A549 (cell line): ENCODE results near the gene NEK7. TPM values are rescaled to one million over a fixed set of nuclear protein-coding genes. Genes with fewer than 3 reads are reported as not detected.

Source experiments
- ATAC-seq, 2 experiments: fragments of 200-7000 bp in 1 of 2; fragments of >200 bp in 1 of 2; cut with Nextera tagmentation in 1 of 2; cut with Tn5 transposase in 1 of 2; 3 replicates each; pipeline versions ENCODE4 v1.8.0 to v1.9.1; 2018 to 2020; ENCODE audit warnings: mild to moderate bottlenecking in 1 of 2, moderate library complexity in 1 of 2
- CTCF ChIA-PET: fragments of 300-600 bp; sonication (Branson Sonifier 250); formaldehyde crosslinking; extraction: SDS; loops from one replicate; lab custom pipeline; 2021; ENCODE audit warnings: antibody characterized with exemption, inconsistent platforms; lab: Yijun Ruan, JAX
- POLR2A ChIA-PET: fragments of 350-600 bp; formaldehyde crosslinking; extraction: SDS; loops from one replicate; lab custom pipeline; 2021; ENCODE audit warnings: antibody characterized with exemption, inconsistent platforms; lab: Yijun Ruan, JAX
- DNase-seq, 2 experiments: peaks; one replicate each; pipeline versions ENCODE4 v3.0.0 to v3.0.0-alpha.2; 2011 to 2016; ENCODE audit warnings: low read depth in 1 of 2, low spot score in 1 of 2
- FAIRE-seq: peaks from 2 replicates; lab custom pipeline; 2011; peaks lifted over from hg19 to GRCh38; lab: Jason Lieb, UNC
- H3K27ac ChIP-seq, 2 experiments: fragments of >200 bp; sonication (Bioruptor Twin); formaldehyde crosslinking; 3 replicates each; pipeline ENCODE4 v1.5.1; 2016 to 2017
- H3K4me1 ChIP-seq: fragments of >200 bp; sonication (Bioruptor Twin); formaldehyde crosslinking; 3 replicates; pipeline ENCODE4 v1.6.1; 2016
- H3K4me2 ChIP-seq: fragments of >200 bp; sonication (Bioruptor Twin); formaldehyde crosslinking; 3 replicates; pipeline ENCODE4 v1.6.1; 2016
- H3K4me3 ChIP-seq: fragments of >200 bp; sonication (Bioruptor Twin); formaldehyde crosslinking; 3 replicates; pipeline ENCODE4 v1.5.1; 2016
- H3K9me3 ChIP-seq: fragments of >200 bp; sonication (Bioruptor Twin); formaldehyde crosslinking; 3 replicates; pipeline ENCODE4 v1.6.1; 2016
- CBX2 ChIP-seq: fragments of 200-600 bp; sonication (generic); IDR thresholded peaks from 2 replicates; pipeline ENCODE4 v1.6.1; 2016; ENCODE audit warnings: low read depth, mild to moderate bottlenecking, borderline replicate concordance
- CHD2 ChIP-seq: fragments of 150-350 bp; IDR thresholded peaks from 2 replicates; pipeline ENCODE4 v1.6.1; 2014; ENCODE audit warnings: low read length; ENCODE audit not compliant: partially characterized antibody
- EHF ChIP-seq: fragments of 250-450 bp; sonication (Bioruptor Pico); IDR thresholded peaks from 2 replicates; pipeline ENCODE4 v1.5.0; 2020; ENCODE audit warnings: mild to moderate bottlenecking
- EHMT2 ChIP-seq: fragments of 200-600 bp; sonication (generic); IDR thresholded peaks from 2 replicates; pipeline ENCODE4 v1.6.1; 2016; ENCODE audit warnings: antibody characterized with exemption, low read depth, mild to moderate bottlenecking, moderate library complexity
- GATA3 ChIP-seq: IDR thresholded peaks from 2 replicates; pipeline ENCODE4 v1.6.1; 2012; ENCODE audit warnings: borderline replicate concordance
- HDAC2 ChIP-seq: fragments of 200-600 bp; sonication (generic); IDR thresholded peaks from 2 replicates; pipeline ENCODE4 v1.6.1; 2016
- KDM5A ChIP-seq: fragments of 200-600 bp; sonication (generic); IDR thresholded peaks from 2 replicates; pipeline ENCODE4 v1.6.1; 2016; ENCODE audit warnings: antibody characterized with exemption, mild to moderate bottlenecking
- MYC ChIP-seq: IDR thresholded peaks from 2 replicates; pipeline ENCODE4 v1.6.1; 2012; ENCODE audit warnings: mild to moderate bottlenecking, inconsistent platforms, low read length, improper control_type of control experiment, borderline replicate concordance
- POLR2A ChIP-seq: IDR thresholded peaks from 2 replicates; pipeline ENCODE4 v1.6.1; 2012; ENCODE audit warnings: mild to moderate bottlenecking, low read length
- RAD21 ChIP-seq, 2 experiments: fragments of >200 bp in 1 of 2; sonication (Bioruptor Twin) in 1 of 2; formaldehyde crosslinking in 1 of 2; IDR thresholded peaks in 1 of 2; conservative IDR thresholded peaks in 1 of 2; 2 replicates in 1 of 2; 3 replicates in 1 of 2; pipeline ENCODE4 v1.6.1; 2012 to 2018; ENCODE audit warnings: inconsistent platforms in 1 of 2
- RCOR1 ChIP-seq: fragments of 150-350 bp; IDR thresholded peaks from 2 replicates; pipeline ENCODE4 v1.6.1; 2014; ENCODE audit warnings: antibody characterized with exemption, low read length, low read depth
- REST ChIP-seq: fragments of 200-600 bp; sonication (generic); IDR thresholded peaks from 2 replicates; pipeline ENCODE4 v1.6.1; 2016; ENCODE audit warnings: antibody characterized with exemption, mild to moderate bottlenecking, moderate library complexity
- TFCP2L1 ChIP-seq: fragments of 250-450 bp; sonication (Bioruptor Pico); IDR thresholded peaks from 2 replicates; pipeline ENCODE4 v1.5.0; 2021; ENCODE audit warnings: mild to moderate bottlenecking
- ZFP36 ChIP-seq: fragments of 450-650 bp; IDR thresholded peaks from 2 replicates; pipeline ENCODE4 v1.6.1; 2014; ENCODE audit warnings: borderline replicate concordance; ENCODE audit not compliant: partially characterized antibody
- ZSCAN20 ChIP-seq: fragments of 250-450 bp; sonication (Bioruptor Pico); IDR thresholded peaks from 2 replicates; pipeline ENCODE4 v1.8.0; 2022; ENCODE audit warnings: mild to moderate bottlenecking, moderate library complexity
- WGBS: methylation state at CpG from one replicate; pipeline ENCODE4 v1.1.6; 2017; ENCODE audit errors: missing lambda C conversion rate; 5-methylcytosine and 5-hydroxymethylcytosine counted together
- polyA plus RNA-seq, 4 experiments: library from polyadenylated mRNA; depleted of rRNA in 3 of 4; stranded (reverse); fragments of >200 nt; fragmentation: RNase III in 1 of 4; extraction: RNeasy Plus Mini Kit Qiagen cat#74134 plus additional on column Dnase treatment in 1 of 4; gene quantifications; 2 replicates in 3 of 4; 3 replicates in 1 of 4; pipeline ENCODE4 v1.2.3, GENCODE V29; 2011 to 2017
- TF ChIP-seq, protein P1 (sequence below): fragments of 450-650 bp; IDR thresholded peaks from 2 replicates; pipeline ENCODE4 v1.6.1; 2014; ENCODE audit warnings: antibody characterized with exemption
- TF ChIP-seq, protein P2 (sequence below): fragments of >200 bp; sonication (Bioruptor Twin); formaldehyde crosslinking; IDR thresholded peaks from 2 replicates; pipeline ENCODE4 v1.6.1; 2016
- TF ChIP-seq, protein P3 (sequence below): fragments of >200 bp; sonication (Bioruptor Twin); formaldehyde crosslinking; IDR thresholded peaks from 3 replicates; pipeline ENCODE4 v1.5.1; 2016

Gene NEK7
- polyA plus RNA-seq, 2 of the 4 experiments (the other 2 are of a cell fraction) = 15.9 to 62.9 TPM

DNA sequence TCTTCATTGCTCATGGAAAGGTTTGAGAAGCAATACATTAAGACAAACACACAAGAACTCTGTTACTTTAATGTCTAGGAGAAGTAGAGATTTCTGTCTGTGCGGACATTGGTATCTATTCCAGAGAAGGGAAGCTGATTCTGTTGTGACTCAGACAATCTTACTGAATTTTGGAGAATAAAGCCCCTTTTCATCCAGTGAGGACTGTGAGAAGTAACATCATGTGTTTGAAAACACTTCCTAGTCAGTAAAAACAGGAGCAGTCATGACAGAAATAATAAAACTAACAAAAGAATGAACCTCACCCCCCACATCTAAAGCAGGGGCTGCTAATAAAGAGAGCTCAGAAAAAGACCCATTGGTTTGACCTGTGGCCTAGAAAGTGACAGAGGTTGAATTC is 46.6 kb downstream of the NEK7 start (continued):
- TF ChIP-seq HDAC2 (no peak), TFCP2L1 (CRISPR knock-in tag) (no peak)
- TF ChIP-seq, protein P1, sequence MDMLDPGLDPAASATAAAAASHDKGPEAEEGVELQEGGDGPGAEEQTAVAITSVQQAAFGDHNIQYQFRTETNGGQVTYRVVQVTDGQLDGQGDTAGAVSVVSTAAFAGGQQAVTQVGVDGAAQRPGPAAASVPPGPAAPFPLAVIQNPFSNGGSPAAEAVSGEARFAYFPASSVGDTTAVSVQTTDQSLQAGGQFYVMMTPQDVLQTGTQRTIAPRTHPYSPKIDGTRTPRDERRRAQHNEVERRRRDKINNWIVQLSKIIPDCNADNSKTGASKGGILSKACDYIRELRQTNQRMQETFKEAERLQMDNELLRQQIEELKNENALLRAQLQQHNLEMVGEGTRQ = no peak

GRCh38 chr1:198205016-198205684 is 48.4 kb downstream of the NEK7 start:
- no peak overlapping the region for H3K27ac ChIP-seq
- no peak overlapping the region for H3K4me3 ChIP-seq
- CTCF ChIA-PET = interaction anchor here (0.7 to 1.3 kb wide), 2 partner anchors 9 to 262 kb away, joined by 3 read pairs; no protein-coding TSS in a partner anchor
- ATAC-seq = no peak
- peaks cover 3% of the 10 kb centered on the region; the same call in 1 of the 3 replicates for H3K4me1 ChIP-seq
- TF ChIP-seq POLR2A (no peak), RCOR1 (no peak), KDM5A (no peak), REST (no peak), TFCP2L1 (CRISPR knock-in tag) (no peak), GATA3 (no peak), MYC (no peak)
- TF ChIP-seq, protein P2, sequence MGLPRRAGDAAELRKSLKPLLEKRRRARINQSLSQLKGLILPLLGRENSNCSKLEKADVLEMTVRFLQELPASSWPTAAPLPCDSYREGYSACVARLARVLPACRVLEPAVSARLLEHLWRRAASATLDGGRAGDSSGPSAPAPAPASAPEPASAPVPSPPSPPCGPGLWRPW = no peak
- TF ChIP-seq, protein P1 = no peak
- POLR2A ChIA-PET = no interaction called here
- H3K4me2 ChIP-seq = no peak overlapping the region
- FAIRE-seq = no peak
- no peaks in the 10 kb centered on the region for H3K9me3 ChIP-seq
- 84% methylated on average over 5 of the region's 5 CpGs for WGBS
- DNase-seq = no peak

DNA sequence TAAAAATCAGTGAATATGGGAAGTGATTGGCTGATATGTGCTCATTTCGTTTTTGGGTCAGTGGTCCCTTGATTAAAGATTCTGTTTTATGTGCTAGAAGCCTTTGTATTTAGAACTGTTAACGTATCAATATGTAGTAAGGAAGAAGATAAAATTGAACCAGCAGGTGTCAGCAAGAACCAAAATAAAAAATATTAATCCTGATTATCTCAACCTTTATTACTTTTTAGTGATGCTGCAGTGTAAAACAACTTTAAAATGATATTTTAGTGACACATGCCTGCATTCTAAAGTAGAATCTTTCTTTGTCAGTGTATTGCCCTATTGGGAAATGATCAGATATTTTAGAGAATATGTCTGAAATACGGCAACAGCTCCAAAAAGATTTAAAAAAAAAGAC is 49.5 kb downstream of the NEK7 start:
- no peak overlapping the region for H3K4me3 ChIP-seq
- ATAC-seq = no peak
- CTCF ChIA-PET = interaction anchor here (0.6 to 1.1 kb wide), 2 partner anchors 29 to 218 kb away, joined by 3 read pairs; no protein-coding TSS in a partner anchor
- H3K4me2 ChIP-seq = no peak overlapping the region
- TF ChIP-seq RAD21 (conservative IDR thresholded peaks at IDR 0.05 in 1 of 2, IDR thresholded peaks at IDR 0.05 in 1 of 2) (0 out of 5 replicates have a peak, but pooled peaks have one; percentile 4 to 18), ZSCAN20 (CRISPR knock-in tag) (no peak)
- POLR2A ChIA-PET = no interaction called here
- no peaks in the 10 kb centered on the region for H3K9me3 ChIP-seq
- H3K27ac ChIP-seq = no peak overlapping the region
- DNase-seq = no peak
- WGBS = 68% methylated on average over 3 of the region's 3 CpGs
- no peak for FAIRE-seq
- H3K4me1 ChIP-seq = peaks cover 3% of the 10 kb centered on the region; the same call in 1 of the 3 replicates

- no peak overlapping the region for H3K27ac ChIP-seq
- 95% methylated on average over 11 of the region's 11 CpGs for WGBS
- ATAC-seq = no peak
- ChIA-PET CTCF (interaction anchor here (0.9 kb wide), 1 partner anchor 254 kb away, joined by 4 read pairs; no protein-coding TSS in a partner anchor), POLR2A (no interaction called here)
- no peak overlapping the region for H3K4me3 ChIP-seq
- no peak for FAIRE-seq
- H3K4me1 ChIP-seq = no peaks in the 10 kb centered on the region
- H3K4me2 ChIP-seq = no peak overlapping the region
- H3K9me3 ChIP-seq = peaks cover 41% of the 10 kb centered on the region
- no peak for DNase-seq
- no peak for TF ChIP-seq CHD2
- TF ChIP-seq CBX2 = no peak
- TF ChIP-seq, protein P3, sequence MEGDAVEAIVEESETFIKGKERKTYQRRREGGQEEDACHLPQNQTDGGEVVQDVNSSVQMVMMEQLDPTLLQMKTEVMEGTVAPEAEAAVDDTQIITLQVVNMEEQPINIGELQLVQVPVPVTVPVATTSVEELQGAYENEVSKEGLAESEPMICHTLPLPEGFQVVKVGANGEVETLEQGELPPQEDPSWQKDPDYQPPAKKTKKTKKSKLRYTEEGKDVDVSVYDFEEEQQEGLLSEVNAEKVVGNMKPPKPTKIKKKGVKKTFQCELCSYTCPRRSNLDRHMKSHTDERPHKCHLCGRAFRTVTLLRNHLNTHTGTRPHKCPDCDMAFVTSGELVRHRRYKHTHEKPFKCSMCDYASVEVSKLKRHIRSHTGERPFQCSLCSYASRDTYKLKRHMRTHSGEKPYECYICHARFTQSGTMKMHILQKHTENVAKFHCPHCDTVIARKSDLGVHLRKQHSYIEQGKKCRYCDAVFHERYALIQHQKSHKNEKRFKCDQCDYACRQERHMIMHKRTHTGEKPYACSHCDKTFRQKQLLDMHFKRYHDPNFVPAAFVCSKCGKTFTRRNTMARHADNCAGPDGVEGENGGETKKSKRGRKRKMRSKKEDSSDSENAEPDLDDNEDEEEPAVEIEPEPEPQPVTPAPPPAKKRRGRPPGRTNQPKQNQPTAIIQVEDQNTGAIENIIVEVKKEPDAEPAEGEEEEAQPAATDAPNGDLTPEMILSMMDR = no peak
- no peak for TF ChIP-seq EHF (CRISPR knock-in tag)
- TF ChIP-seq REST = no peak
- TF ChIP-seq ZFP36 = no peak
- no peak for TF ChIP-seq RAD21 (conservative IDR thresholded peaks at IDR 0.05 in 1 of 2, IDR thresholded peaks at IDR 0.05 in 1 of 2)
- no peak for TF ChIP-seq EHMT2
Observed at GRCh38 chr1:198211696-198212095, 54.9 kb downstream of the NEK7 start.
